Stimulated activated CD8-positive, alpha-beta memory T cell treated with anti-CD3 and anti-CD28 coated beads, Interleukin-4, amount 100 ng/mL, for 4 hours (primary cell): ENCODE results near the gene LRRC63.
"Not testable (repeated sequence)": the region's sequence is repeated elsewhere in the genome, so short reads cannot be mapped to it uniquely, and the experiment has no call there.

Experiments
- DNase-seq, 2 donors: peaks; one replicate each; pipeline ENCODE4 v3.0.0-alpha.2; 2020; ENCODE audit warnings: low read depth in 2 of 2, low spot score in 1 of 2

The LRRC63 gene

GRCh38 chr13:46181377-46181839 lies 30.3 kb upstream of the LRRC63 start:
- no peak for DNase-seq

- peak; percentile 53 to 61 for DNase-seq
Measured at GRCh38 chr13:46181840-46182490, 29.8 kb upstream of the LRRC63 start, which contains the start of gene LCP1. LCP1 (minus strand) TSS chr13:46182177; CDS start chr13:46159662, 22,515 bp downstream.

GRCh38 chr13:46182491-46182877 lies 29.2 kb upstream of the LRRC63 start:
- DNase-seq: no peak

- DNase-seq: no peak
Measured at GRCh38 chr13:46183018-46183946, 28.4 kb upstream of the LRRC63 start.

- peak; percentile 60 for DNase-seq
Measured at GRCh38 chr13:46184277-46184699, 27.4 kb upstream of the LRRC63 start.

GRCh38 chr13:46185634-46186033 lies 26.1 kb upstream of the LRRC63 start:
- DNase-seq: no peak

GRCh38 chr13:46192412-46192811 lies 19.3 kb upstream of the LRRC63 start:
- no peak for DNase-seq

- DNase-seq: no peak
Measured at GRCh38 chr13:46195016-46195415, 16.7 kb upstream of the LRRC63 start.

- no peak for DNase-seq
Measured at GRCh38 chr13:46197299-46198048, 14.3 kb upstream of the LRRC63 start.

- DNase-seq: no peak
Measured at GRCh38 chr13:46198696-46199193, 13.0 kb upstream of the LRRC63 start.

GRCh38 chr13:46202188-46202795 lies 9.4 kb upstream of the LRRC63 start:
- DNase-seq: no peak

GRCh38 chr13:46202966-46203365 lies 8.8 kb upstream of the LRRC63 start:
- DNase-seq: no peak

GRCh38 chr13:46206143-46206542 lies 5.6 kb upstream of the LRRC63 start:
- no peak for DNase-seq

- no peak for DNase-seq
Measured at GRCh38 chr13:46207828-46208227, 3.9 kb upstream of the LRRC63 start.

- DNase-seq: no peak
Measured at GRCh38 chr13:46210362-46211083, 1.2 kb upstream of the LRRC63 start.

- no peak for DNase-seq
Measured at GRCh38 chr13:46211116-46211482, 629 bp upstream of the LRRC63 start.

- no peak for DNase-seq
Measured at GRCh38 chr13:46213242-46213641, 1.5 kb downstream of the LRRC63 start.

- not testable (repeated sequence) for DNase-seq
Measured at GRCh38 chr13:46214741-46215140, 3.0 kb downstream of the LRRC63 start.

- DNase-seq: not testable (repeated sequence)
Measured at GRCh38 chr13:46220234-46220633, 8.5 kb downstream of the LRRC63 start.

- DNase-seq: no peak
Measured at GRCh38 chr13:46229251-46229650, 17.5 kb downstream of the LRRC63 start.
